Lung (tissue), 16 donors: ENCODE data around the gene MYO3A. TPM values are rescaled to one million over a fixed set of nuclear protein-coding genes. Genes with fewer than 3 reads are reported as not detected.

Experiments used
- ATAC-seq: fragments of 200-7000 bp; cut with Tn5 transposase; one replicate; pipeline ENCODE4 v1.9.1; 2020; ENCODE audit warnings: moderate number of reproducible peaks; ENCODE audit not compliant: insufficient read depth, low FRiP score
- DNase-seq, 3 donors: peaks; one replicate each; pipeline ENCODE4 v3.0.0-alpha.2; 2013 to 2017
- H3K27ac ChIP-seq, 2 donors: one replicate each; pipeline ENCODE4 v1.5.1; 2013; ENCODE audit warnings: mild to moderate bottlenecking in 2 of 2, moderate library complexity in 2 of 2, control low read depth in 1 of 2, inconsistent platforms in 1 of 2, low read depth in 1 of 2, low read length in 1 of 2
- H3K27me3 ChIP-seq, 3 donors: one replicate each; pipeline ENCODE4 v1.5.1; 2013; ENCODE audit warnings: low read length in 2 of 3; ENCODE audit not compliant: control insufficient read depth in 3 of 3, insufficient read depth in 3 of 3
- H3K36me3 ChIP-seq, 4 donors: one replicate each; pipeline ENCODE4 v1.5.1; 2013; ENCODE audit warnings: low read length in 4 of 4, mild to moderate bottlenecking in 1 of 4, moderate library complexity in 1 of 4; ENCODE audit not compliant: control insufficient read depth in 4 of 4, insufficient read depth in 4 of 4
- H3K4me1 ChIP-seq, 5 donors: one replicate each; pipeline ENCODE4 v1.5.1; 2013; ENCODE audit warnings: low read length in 5 of 5, mild to moderate bottlenecking in 2 of 5, moderate library complexity in 1 of 5; ENCODE audit not compliant: control insufficient read depth in 5 of 5, insufficient read depth in 5 of 5
- H3K4me3 ChIP-seq: one replicate; pipeline ENCODE4 v1.5.1; 2013; ENCODE audit warnings: mild to moderate bottlenecking, control low read depth, moderate library complexity
- H3K9ac ChIP-seq, 2 donors: one replicate each; pipeline ENCODE4 v1.5.1; 2013; ENCODE audit warnings: low read length in 2 of 2, control low read depth in 1 of 2; ENCODE audit not compliant: insufficient read depth in 1 of 2
- H3K9me3 ChIP-seq, 4 donors: one replicate each; pipeline ENCODE4 v1.5.1; 2013; ENCODE audit warnings: low read length in 3 of 4, mild to moderate bottlenecking in 1 of 4, moderate library complexity in 1 of 4; ENCODE audit not compliant: control insufficient read depth in 4 of 4, insufficient read depth in 3 of 4
- WGBS, 2 donors: extraction: QIAGEN DNeasy Blood & Tissue Kit; methylation state at CpG; one replicate each; pipeline ENCODE4 v1.1.7; 2013; 5-methylcytosine and 5-hydroxymethylcytosine counted together
- long read RNA-seq, 5 donors: transcript quantifications; one replicate each; lab custom pipeline, GENCODE V29; 2026
- polyA plus RNA-seq, 2 donors: library from polyadenylated mRNA; stranded (reverse); fragments of 200-250 nt; gene quantifications; one replicate each; pipeline ENCODE4 v1.2.1, GENCODE V29; 2013
- total RNA-seq, 2 donors: library from RNA; depleted of rRNA in 1 of 2; stranded (reverse); fragments of >200 nt in 1 of 2; gene quantifications; one replicate each; pipeline ENCODE4 v1.2.1, GENCODE V29; 2014 to 2021
- TF ChIP-seq, protein P1 (sequence below): IDR thresholded peaks from 2 replicates; pipeline ENCODE4 v1.5.1; 2012; ENCODE audit warnings: mild to moderate bottlenecking; ENCODE audit errors: control extremely low read depth, extremely low read depth
- donor health status: control.
- donor health status: control.
- donor health status: Bipolar disorder and iron deficiency.
- donor health status: healthy.
- donor health status: DM: yes; HTN: yes; CAD: no.

MYO3A gene, protein sequence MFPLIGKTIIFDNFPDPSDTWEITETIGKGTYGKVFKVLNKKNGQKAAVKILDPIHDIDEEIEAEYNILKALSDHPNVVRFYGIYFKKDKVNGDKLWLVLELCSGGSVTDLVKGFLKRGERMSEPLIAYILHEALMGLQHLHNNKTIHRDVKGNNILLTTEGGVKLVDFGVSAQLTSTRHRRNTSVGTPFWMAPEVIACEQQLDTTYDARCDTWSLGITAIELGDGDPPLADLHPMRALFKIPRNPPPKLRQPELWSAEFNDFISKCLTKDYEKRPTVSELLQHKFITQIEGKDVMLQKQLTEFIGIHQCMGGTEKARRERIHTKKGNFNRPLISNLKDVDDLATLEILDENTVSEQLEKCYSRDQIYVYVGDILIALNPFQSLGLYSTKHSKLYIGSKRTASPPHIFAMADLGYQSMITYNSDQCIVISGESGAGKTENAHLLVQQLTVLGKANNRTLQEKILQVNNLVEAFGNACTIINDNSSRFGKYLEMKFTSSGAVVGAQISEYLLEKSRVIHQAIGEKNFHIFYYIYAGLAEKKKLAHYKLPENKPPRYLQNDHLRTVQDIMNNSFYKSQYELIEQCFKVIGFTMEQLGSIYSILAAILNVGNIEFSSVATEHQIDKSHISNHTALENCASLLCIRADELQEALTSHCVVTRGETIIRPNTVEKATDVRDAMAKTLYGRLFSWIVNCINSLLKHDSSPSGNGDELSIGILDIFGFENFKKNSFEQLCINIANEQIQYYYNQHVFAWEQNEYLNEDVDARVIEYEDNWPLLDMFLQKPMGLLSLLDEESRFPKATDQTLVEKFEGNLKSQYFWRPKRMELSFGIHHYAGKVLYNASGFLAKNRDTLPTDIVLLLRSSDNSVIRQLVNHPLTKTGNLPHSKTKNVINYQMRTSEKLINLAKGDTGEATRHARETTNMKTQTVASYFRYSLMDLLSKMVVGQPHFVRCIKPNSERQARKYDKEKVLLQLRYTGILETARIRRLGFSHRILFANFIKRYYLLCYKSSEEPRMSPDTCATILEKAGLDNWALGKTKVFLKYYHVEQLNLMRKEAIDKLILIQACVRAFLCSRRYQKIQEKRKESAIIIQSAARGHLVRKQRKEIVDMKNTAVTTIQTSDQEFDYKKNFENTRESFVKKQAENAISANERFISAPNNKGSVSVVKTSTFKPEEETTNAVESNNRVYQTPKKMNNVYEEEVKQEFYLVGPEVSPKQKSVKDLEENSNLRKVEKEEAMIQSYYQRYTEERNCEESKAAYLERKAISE (N-terminal part only)
- total RNA-seq (1 to 10 TPM in 1 of 2 donors, under 1 TPM in 1; 0.55 to 5.7 TPM), polyA plus RNA-seq (under 1 TPM; 0.08 to 0.14 TPM)
- long read RNA-seq, donor 1, result 0 reads
- long read RNA-seq, donor 2, result 0 reads
- long read RNA-seq, donor 3, result 0 reads
- long read RNA-seq, donor 4, result 0 reads
- long read RNA-seq, donor 5, result 0 reads

DNA sequence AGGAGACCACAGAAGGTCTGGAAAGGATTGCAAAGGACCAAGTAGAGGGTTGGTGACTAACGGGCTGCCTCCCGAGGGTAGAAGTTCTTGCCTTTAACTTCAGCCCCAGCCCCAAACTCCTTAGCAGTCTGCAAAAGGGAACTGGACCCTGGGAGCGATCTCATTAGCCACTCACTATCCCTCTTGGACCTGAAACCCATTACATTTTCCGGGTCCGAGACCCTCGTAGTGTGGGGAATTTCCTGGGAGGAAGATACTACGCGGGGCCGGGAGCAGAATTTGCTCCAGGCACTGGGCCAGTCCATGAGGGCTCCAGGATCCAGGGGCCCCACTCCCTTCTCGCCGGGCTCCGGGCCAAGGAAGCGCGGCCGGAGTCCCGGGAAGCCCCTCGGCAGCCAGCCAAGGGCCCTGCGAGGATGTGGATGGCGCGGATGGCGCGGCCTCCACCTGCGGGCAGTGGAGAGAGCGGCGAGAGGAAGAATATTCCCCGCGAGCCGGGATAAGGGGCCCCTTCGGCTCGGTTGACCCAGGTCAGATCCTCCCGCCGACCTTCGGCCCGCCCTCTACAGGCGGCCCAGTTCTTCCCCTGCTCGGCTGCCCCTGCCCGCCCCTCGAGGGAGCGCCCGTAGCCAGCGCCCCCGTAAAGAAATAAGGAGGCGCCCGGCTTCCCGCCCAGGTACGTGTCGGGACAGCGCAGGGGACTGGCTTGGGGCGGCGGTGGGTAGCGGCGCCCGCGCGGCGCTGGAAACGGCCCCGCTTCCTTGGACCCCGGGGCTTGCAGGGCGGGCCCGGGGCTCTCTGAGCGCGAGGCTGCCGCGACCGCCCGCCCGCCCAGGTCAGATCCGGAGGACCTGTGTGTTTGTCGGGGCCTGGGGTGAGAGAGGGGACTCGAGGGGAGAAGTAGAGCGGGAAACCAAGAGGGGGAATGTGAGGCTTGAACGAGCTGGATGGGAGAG lies at the start of gene MYO3A:
Gene MYO3A, plus strand, starts transcription at position 577 of the 956 bp plus-strand sequence. CDS start 17,882 bp downstream, outside the sequence.
- peaks cover 0 to 31% (median 20%) of the 10 kb centered on the region in 3 donors for H3K27me3 ChIP-seq
- peak within 1 kb of the TSS; percentile 29 for H3K4me3 ChIP-seq
- DNase-seq (peak; percentile 16 to 33 (median 33)), ATAC-seq (peak; percentile 48)
- WGBS, 2 donors, result 5 to 7% methylated on average over 57 to 73 of the region's 73 CpGs
- TF ChIP-seq, protein P1, sequence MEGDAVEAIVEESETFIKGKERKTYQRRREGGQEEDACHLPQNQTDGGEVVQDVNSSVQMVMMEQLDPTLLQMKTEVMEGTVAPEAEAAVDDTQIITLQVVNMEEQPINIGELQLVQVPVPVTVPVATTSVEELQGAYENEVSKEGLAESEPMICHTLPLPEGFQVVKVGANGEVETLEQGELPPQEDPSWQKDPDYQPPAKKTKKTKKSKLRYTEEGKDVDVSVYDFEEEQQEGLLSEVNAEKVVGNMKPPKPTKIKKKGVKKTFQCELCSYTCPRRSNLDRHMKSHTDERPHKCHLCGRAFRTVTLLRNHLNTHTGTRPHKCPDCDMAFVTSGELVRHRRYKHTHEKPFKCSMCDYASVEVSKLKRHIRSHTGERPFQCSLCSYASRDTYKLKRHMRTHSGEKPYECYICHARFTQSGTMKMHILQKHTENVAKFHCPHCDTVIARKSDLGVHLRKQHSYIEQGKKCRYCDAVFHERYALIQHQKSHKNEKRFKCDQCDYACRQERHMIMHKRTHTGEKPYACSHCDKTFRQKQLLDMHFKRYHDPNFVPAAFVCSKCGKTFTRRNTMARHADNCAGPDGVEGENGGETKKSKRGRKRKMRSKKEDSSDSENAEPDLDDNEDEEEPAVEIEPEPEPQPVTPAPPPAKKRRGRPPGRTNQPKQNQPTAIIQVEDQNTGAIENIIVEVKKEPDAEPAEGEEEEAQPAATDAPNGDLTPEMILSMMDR, result no peak
- H3K9ac ChIP-seq, result peak within 1 kb of the TSS in 1 of 2 donors; percentile 21
- H3K9me3 ChIP-seq, result peaks cover 0 to 7% (median 0%) of the 10 kb centered on the region in 4 donors
- no peaks in the 10 kb centered on the region for H3K36me3 ChIP-seq
- H3K27ac ChIP-seq, result no peak within 1 kb of the TSS
- peaks cover 0 to 5% (median 0%) of the 10 kb centered on the region in 5 donors for H3K4me1 ChIP-seq

DNA sequence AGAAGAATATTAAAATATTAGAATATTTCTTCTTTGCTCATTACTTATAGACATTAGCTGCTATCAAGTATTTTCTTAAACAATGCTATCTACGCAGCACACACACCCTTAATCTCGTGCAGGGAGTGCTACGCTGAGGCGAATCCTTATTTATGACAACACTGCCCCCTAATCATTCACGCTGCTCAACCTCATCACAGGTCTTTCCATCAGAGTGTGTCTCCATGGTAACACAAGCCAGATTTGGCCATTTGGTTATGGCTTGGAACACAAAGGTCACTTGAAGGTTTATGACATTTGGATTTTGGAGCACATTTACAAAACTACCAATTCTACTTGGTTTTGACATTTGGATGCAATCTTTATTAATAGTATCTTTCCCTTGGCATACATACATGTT lies 45.4 kb upstream of the MYO3A start:
- Histone ChIP-seq H3K27ac (no peak overlapping the region), H3K36me3 (no peaks in the 10 kb centered on the region), H3K27me3 (no peaks in the 10 kb centered on the region), H3K4me3 (no peak overlapping the region), H3K9me3 (peaks cover 0 to 10% (median 4%) of the 10 kb centered on the region in 4 donors), H3K9ac (no peak overlapping the region), H3K4me1 (no peaks in the 10 kb centered on the region)
- DNase-seq (no peak), ATAC-seq (no peak)
- TF ChIP-seq, protein P1, result no peak
- WGBS, 2 donors, result 69 to 75% methylated on average over 5 of the region's 5 CpGs

DNA sequence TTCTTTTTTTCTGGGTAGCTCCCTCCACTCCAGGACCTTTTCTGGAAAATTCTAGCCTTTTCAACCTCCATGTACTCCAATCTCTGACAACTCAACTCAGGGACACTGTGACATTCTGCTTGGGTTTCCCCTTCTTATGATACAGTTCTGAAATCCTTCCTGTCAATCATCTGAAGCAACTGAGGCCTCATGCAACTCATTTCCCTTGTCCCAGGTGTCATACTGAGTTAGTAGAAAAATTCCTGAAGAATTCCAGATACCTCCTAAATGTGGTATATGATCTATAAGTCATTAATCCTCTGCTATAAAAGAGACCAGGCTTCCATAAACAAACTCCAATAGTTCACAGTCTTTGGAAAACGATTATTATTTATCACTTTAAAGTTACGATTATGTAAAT lies 43.0 kb upstream of the MYO3A start:
- Histone ChIP-seq H3K9ac (no peak overlapping the region), H3K9me3 (peaks cover 0 to 10% (median 4%) of the 10 kb centered on the region in 4 donors), H3K4me1 (no peaks in the 10 kb centered on the region), H3K36me3 (no peaks in the 10 kb centered on the region), H3K27ac (no peak overlapping the region), H3K4me3 (no peak overlapping the region), H3K27me3 (no peaks in the 10 kb centered on the region)
- ATAC-seq, result no peak
- DNase-seq, result no peak
- WGBS, 2 donors, result 63 to 82% methylated on average over 2 of the region's 2 CpGs
- TF ChIP-seq, protein P1, result no peak
